Loucy (cell line): ENCODE measurements around the gene NUP205.

Source experiments
- EZH2phosphoT487 ChIP-seq: fragments of 200-600 bp; IDR thresholded peaks from 2 replicates; pipeline ENCODE4 v1.6.1; 2018; ENCODE audit warnings: antibody characterized with exemption, mild to moderate bottlenecking, moderate library complexity, borderline replicate concordance
- TF ChIP-seq, protein P1 (sequence below): fragments of 200-600 bp; sonication (generic); conservative IDR thresholded peaks from 2 replicates; pipeline ENCODE4 v1.5.1; 2014; ENCODE audit warnings: mild to moderate bottlenecking, antibody characterized with exemption, low read length

GRCh38 chr7:135683609-135684008 is 125.9 kb downstream of the NUP205 start:
- TF ChIP-seq, protein P1, sequence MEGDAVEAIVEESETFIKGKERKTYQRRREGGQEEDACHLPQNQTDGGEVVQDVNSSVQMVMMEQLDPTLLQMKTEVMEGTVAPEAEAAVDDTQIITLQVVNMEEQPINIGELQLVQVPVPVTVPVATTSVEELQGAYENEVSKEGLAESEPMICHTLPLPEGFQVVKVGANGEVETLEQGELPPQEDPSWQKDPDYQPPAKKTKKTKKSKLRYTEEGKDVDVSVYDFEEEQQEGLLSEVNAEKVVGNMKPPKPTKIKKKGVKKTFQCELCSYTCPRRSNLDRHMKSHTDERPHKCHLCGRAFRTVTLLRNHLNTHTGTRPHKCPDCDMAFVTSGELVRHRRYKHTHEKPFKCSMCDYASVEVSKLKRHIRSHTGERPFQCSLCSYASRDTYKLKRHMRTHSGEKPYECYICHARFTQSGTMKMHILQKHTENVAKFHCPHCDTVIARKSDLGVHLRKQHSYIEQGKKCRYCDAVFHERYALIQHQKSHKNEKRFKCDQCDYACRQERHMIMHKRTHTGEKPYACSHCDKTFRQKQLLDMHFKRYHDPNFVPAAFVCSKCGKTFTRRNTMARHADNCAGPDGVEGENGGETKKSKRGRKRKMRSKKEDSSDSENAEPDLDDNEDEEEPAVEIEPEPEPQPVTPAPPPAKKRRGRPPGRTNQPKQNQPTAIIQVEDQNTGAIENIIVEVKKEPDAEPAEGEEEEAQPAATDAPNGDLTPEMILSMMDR: no peak
- TF ChIP-seq EZH2phosphoT487: no peak
